Measurements from ENCODE around the gene ENDOU.

ENDOU gene

DNA sequence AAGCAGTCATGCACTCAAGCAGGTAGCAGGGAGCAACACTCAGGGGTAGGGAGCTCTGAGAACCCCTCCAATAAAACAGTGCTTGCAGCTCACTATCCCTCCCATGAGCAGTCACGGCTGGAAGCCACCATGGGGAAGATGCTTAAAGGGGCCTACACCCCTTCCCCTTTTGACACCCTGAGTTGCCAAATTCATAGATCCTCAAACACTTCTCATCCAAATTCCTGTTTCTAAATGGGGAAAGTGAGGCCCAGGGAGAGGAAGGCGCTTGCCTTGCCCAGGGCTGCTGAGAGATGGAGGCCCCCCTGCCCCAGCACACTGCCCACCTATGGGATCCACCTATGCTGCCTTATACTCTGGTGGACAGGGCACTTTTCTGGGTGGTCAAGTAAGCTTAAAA lies 7.2 kb upstream of the ENDOU start:
- TF ChIP-seq, protein P1, sequence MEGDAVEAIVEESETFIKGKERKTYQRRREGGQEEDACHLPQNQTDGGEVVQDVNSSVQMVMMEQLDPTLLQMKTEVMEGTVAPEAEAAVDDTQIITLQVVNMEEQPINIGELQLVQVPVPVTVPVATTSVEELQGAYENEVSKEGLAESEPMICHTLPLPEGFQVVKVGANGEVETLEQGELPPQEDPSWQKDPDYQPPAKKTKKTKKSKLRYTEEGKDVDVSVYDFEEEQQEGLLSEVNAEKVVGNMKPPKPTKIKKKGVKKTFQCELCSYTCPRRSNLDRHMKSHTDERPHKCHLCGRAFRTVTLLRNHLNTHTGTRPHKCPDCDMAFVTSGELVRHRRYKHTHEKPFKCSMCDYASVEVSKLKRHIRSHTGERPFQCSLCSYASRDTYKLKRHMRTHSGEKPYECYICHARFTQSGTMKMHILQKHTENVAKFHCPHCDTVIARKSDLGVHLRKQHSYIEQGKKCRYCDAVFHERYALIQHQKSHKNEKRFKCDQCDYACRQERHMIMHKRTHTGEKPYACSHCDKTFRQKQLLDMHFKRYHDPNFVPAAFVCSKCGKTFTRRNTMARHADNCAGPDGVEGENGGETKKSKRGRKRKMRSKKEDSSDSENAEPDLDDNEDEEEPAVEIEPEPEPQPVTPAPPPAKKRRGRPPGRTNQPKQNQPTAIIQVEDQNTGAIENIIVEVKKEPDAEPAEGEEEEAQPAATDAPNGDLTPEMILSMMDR (IDR thresholded peaks at IDR 0.05; ENCODE audit: insufficient read depth, low read depth, low read length, missing control alignments) = no peak
- H3K4me3 ChIP-seq (ENCODE audit: low read depth, low read length) = no peak overlapping the region
- no peak for DNase-seq (ENCODE audit: low read depth)

DNA sequence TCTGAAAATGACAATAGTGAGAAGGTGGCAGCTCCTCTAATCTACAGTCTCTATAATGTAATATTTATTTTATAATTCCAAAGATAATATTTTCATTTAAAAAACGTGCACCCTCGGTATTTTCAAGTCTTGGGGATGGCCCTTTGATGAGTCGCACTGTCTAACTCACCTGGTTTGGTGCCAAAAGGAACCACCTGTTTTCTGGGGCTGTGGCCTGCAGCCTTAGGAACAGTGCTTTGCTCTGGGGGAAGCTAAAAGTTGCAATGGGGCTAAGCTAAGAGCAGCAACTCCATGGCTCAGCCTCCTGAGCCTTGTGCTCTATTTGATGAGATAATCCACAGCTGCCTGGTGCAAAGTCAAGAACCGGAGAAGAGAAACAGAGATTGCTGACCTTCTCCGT lies 6.4 kb upstream of the ENDOU start:
- TF ChIP-seq, protein P1 (IDR thresholded peaks at IDR 0.05; ENCODE audit: insufficient read depth, low read depth, low read length, missing control alignments) = no peak
- DNase-seq (ENCODE audit: low read depth) = no peak

DNA sequence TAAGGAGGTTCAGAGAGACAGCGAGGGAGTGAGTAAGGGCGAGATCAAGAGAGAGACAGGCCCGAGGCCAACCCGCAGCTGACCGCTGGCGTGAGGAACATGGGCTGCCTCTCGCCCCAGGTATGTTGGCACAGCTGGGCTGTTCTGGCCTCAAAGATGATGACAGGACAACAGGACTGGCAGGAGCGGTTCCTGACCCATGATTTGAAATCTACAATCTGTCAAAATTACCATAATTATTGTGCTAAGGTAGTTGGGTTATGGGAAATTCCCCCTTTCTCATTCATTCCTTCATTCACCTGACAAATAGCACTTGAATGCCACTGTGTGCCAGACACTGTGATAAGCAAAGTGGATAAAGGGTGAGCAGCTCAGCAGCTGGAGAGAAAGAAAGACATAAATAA lies 5.1 kb upstream of the ENDOU start:
- no peak overlapping the region for H3K4me3 ChIP-seq (ENCODE audit: low read depth, low read length)
- DNase-seq (ENCODE audit: low read depth) = no peak
- TF ChIP-seq, protein P1 (IDR thresholded peaks at IDR 0.05; ENCODE audit: insufficient read depth, low read depth, low read length, missing control alignments) = no peak

More for the DNA sequence above, 6.4 kb upstream of the ENDOU start:
- H3K4me3 ChIP-seq (ENCODE audit: low read depth, low read length) = no peak overlapping the region

DNA sequence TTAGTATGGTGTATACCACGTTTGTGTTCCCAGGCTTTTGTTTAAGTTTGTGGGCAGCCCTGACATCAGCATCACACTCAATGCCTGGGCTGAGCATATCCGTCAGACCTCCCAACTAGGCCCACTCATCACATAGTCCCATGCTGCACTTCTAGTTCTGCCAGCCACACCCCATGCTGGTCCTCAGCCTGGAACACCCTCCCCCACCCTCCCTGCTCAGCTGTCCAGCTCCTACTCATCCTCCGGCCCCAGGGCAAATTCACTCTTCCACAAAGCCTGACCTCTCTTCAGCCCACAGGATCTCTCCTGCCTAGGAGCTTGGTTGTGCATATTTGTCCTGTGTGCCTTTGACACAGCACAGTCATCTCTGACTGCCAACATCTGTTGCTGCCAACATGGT lies 3.9 kb upstream of the ENDOU start:
- DNase-seq (ENCODE audit: low read depth) = no peak
- TF ChIP-seq, protein P1 (IDR thresholded peaks at IDR 0.05; ENCODE audit: insufficient read depth, low read depth, low read length, missing control alignments) = no peak
- no peak overlapping the region for H3K4me3 ChIP-seq (ENCODE audit: low read depth, low read length)

DNA sequence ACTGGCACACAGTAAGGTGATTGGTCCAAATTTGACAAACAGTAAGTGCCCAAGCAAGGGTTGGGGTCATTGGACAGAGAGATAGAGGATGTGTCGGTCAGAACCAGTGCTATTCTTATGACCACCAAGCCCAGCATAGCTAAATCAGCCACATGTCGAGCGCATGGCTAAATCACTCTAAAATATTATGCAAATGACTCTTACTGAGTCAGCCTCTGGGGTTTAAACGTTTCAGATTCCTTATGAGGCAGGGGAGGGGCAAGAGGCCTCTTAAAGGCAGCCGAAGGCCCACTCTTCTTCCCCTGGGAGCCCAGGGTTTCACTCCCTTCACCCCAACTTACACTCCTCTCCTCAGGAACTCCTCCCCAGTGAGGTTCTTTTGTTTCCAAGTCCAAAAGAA lies 603 bp upstream of the ENDOU start:
- TF ChIP-seq, protein P1 (IDR thresholded peaks at IDR 0.05; ENCODE audit: insufficient read depth, low read depth, low read length, missing control alignments) = no peak
- DNase-seq (ENCODE audit: low read depth) = peak; percentile 69
- H3K4me3 ChIP-seq (ENCODE audit: low read depth, low read length) = no peak overlapping the region

DNA sequence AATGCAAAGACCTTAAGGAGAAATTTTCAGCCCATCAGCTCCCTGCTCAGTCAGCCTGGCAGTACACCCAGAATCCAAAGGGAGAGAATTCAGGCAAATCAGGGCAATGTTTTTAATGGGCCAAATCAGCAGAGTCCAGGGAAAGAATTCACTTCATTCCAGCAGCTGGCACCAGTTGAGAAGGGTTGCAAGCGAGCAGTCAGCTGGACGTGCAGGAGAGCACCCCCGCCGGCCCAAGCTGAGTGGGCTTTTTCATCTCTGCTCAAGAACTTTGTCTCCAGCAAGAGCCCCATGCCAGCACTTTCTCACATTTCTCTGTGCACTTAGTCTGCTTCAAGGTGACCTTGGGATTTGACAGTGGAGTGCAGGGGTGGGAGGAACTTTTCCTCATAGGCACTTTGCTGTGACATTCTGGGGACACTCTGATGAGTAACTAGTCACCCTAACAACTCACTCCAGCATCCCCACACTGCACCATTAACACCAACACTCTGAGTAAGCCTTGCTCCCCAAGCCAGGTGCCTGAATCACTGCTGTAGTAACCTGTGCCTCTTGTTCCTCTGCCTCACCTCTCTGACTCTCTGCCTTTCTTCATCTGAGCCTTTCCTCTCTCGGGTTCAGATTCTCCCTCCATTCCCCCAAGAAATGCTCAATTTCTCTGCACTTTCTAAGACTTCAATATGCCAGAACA lies 2.2 kb downstream of the ENDOU start:
- TF ChIP-seq, protein P1 (IDR thresholded peaks at IDR 0.05; ENCODE audit: insufficient read depth, low read depth, low read length, missing control alignments) = no peak
- no peak overlapping the region for H3K4me3 ChIP-seq (ENCODE audit: low read depth, low read length)
- no peak for DNase-seq (ENCODE audit: low read depth)
